H1 (cell line): ENCODE data around the gene ENDOD1. TPM values are rescaled to one million over a fixed set of nuclear protein-coding genes. Genes with fewer than 3 reads are reported as not detected.

Source experiments
- HDAC2 ChIP-seq, 2 experiments: fragments of 300-600 bp in 1 of 2; sonication (generic) in 1 of 2; IDR thresholded peaks; 2 replicates each; pipeline ENCODE4 v1.6.1; 2011 to 2012; ENCODE audit warnings: low read depth in 2 of 2, low read length in 2 of 2, mild to moderate bottlenecking in 2 of 2, moderate library complexity in 2 of 2, borderline replicate concordance in 1 of 2, inconsistent platforms in 1 of 2
- TCF12 ChIP-seq: IDR thresholded peaks from 2 replicates; pipeline ENCODE4 v1.6.1; 2011; ENCODE audit warnings: low read depth, mild to moderate bottlenecking, low read length
- TEAD4 ChIP-seq: IDR thresholded peaks from 2 replicates; pipeline ENCODE4 v1.6.1; 2012; ENCODE audit warnings: low read depth, low read length, inconsistent platforms, mixed read lengths
- polyA plus RNA-seq, 7 experiments: library from polyadenylated mRNA; depleted of rRNA in 3 of 7; stranded (reverse) in 5 of 7; unstranded in 2 of 7; fragments of >200 nt in 5 of 7; fragments of 200-250 nt in 2 of 7; gene quantifications; 1 replicate in 5 of 7; 2 replicates in 1 of 7; 4 replicates in 1 of 7; pipeline versions ENCODE4 v1.2.1 to v1.2.3, GENCODE V29; 2011 to 2013; ENCODE audit warnings: missing spikeins in 2 of 7, mixed read lengths in 2 of 7
- total RNA-seq: library from RNA; stranded (reverse); fragmentation: NEBNext Ultra II Directional; extraction: Animal tissue kit (Norgen Biotek cat#: 25700); gene quantifications from 2 replicates; pipeline ENCODE4 v1.2.1, GENCODE V29; 2021

The ENDOD1 gene
- total and polyA plus RNA-seq, 2 of the 8 experiments (the other 6 are each of a cell fraction or from before 2014, with no cell fraction given), result 1.2 to 2.5 TPM

GRCh38 chr11:95101935-95102334 lies 12.3 kb downstream of the ENDOD1 start (continued):
- TF ChIP-seq HDAC2 (IDR thresholded peaks at IDR 0.05; ENCODE audit: borderline replicate concordance in 1 of 2, low read depth in 2 of 2, low read length in 2 of 2) (no peak), TEAD4 (no peak), TCF12 (no peak)
